Measurements from ENCODE around the gene C15orf39. TPM values are rescaled to one million over a fixed set of nuclear protein-coding genes. Genes with fewer than 3 reads are reported as not detected.

C15orf39 gene
- total RNA-seq, 2 donors from 2014 or later, result 22.3 to 27.3 TPM

DNA sequence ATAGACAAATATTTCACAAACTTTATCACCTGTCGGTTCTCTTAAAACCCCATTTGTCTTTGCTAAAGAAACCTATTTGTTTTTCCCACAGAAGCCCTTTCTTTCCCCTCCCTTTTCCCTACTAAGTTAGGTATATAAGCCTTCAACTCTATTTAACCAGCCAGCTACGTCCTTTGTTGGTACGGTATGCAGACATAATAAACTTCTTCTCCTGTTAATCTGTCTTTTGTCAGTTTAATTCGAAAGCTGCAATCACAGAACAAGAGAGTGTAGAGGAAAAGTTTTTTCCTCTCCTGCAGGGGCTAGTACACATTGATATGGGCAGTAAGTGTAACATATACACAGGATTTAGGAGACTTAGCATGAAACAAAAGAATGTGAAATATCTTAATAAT is 21.9 kb upstream of the C15orf39 start:
- Histone ChIP-seq H3K9me3 (no peaks in the 10 kb centered on the region), H3K4me1 (peaks cover 32% of the 10 kb centered on the region), H3K27ac (no peak overlapping the region), H3K27me3 (peaks cover 10% of the 10 kb centered on the region), H3K36me3 (no peaks in the 10 kb centered on the region), H3K4me3 (no peak overlapping the region), H3K9ac (ENCODE audit: low read depth in 2 of 2, low read length in 2 of 2) (no peak overlapping the region)
- DNase-seq, result no peak
- intact Hi-C loops (cut with DNase I), result no loop called here
- no peak for TF ChIP-seq CTCF (IDR thresholded peaks at IDR 0.05)

GRCh38 chr15:75181780-75182179 is 19.9 kb upstream of the C15orf39 start:
- Histone ChIP-seq H3K4me3 (no peak overlapping the region), H3K27me3 (peaks cover 10% of the 10 kb centered on the region), H3K9me3 (no peaks in the 10 kb centered on the region), H3K36me3 (no peaks in the 10 kb centered on the region), H3K27ac (no peak overlapping the region), H3K9ac (ENCODE audit: low read depth in 2 of 2, low read length in 2 of 2) (peak overlapping the region in 1 of 2 donors; percentile 27), H3K4me1 (peaks cover 32% of the 10 kb centered on the region)
- no peak for TF ChIP-seq CTCF (IDR thresholded peaks at IDR 0.05)
- no peak for DNase-seq
- intact Hi-C loops (cut with DNase I), result no loop called here

- H3K4me3 ChIP-seq, result no peak overlapping the region
- H3K27ac ChIP-seq, result no peak overlapping the region
- H3K9ac ChIP-seq (ENCODE audit: low read depth in 2 of 2, low read length in 2 of 2), result peak overlapping the region in 1 of 2 donors; percentile 27
- no peaks in the 10 kb centered on the region for H3K9me3 ChIP-seq
- peaks cover 32% of the 10 kb centered on the region for H3K4me1 ChIP-seq
- no peak for TF ChIP-seq CTCF (IDR thresholded peaks at IDR 0.05)
- H3K27me3 ChIP-seq, result peaks cover 10% of the 10 kb centered on the region
- DNase-seq, result peak; percentile 61
- intact Hi-C loops (cut with DNase I), result no loop called here
- H3K36me3 ChIP-seq, result no peaks in the 10 kb centered on the region
Measured at GRCh38 chr15:75182187-75183131, 19.2 kb upstream of the C15orf39 start.

DNA sequence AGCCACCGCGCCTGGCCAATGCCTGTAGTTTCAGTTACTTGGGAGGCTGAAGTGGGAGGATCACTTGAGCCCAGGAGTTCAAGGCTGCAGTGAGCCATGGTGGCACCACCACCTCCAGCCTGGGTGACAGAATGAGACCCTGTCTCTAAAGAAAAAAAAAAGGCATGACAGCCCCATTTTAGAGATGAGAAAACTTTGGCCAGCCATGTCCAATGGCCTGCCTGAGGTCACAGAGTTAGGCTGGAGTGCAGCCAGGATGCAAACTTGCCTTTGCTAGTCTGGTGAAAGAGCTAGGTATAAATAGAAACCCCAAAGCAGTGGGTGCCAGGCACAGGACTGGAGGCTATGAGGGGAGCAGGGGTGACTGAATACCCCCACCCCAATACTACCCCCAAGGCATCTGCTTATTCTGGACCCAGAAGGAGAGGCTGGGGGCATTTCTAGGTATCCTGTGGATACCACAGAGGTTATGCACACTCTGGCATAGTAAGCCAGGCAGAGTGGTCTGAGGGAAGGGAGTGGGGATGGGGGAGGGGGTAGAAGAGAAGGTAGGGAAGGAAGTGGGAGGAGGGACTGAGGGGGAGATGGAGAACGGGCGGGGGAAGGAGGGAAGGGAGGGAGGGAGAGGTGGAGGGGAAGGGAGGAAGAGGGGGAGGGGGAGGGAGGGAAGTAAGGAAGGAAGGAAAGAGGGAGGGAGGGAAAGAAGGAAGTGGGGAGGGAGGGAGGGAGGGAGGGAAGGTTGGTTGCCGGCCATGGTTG is 16.2 kb upstream of the C15orf39 start:
- DNase-seq, result no peak
- intact Hi-C loops (cut with DNase I), result no loop called here
- Histone ChIP-seq H3K9me3 (no peaks in the 10 kb centered on the region), H3K4me1 (peaks cover 17% of the 10 kb centered on the region), H3K36me3 (no peaks in the 10 kb centered on the region), H3K9ac (ENCODE audit: low read depth in 2 of 2, low read length in 2 of 2) (no peak overlapping the region), H3K27ac (no peak overlapping the region), H3K27me3 (no peaks in the 10 kb centered on the region), H3K4me3 (no peak overlapping the region)
- no peak for TF ChIP-seq CTCF (IDR thresholded peaks at IDR 0.05)

DNA sequence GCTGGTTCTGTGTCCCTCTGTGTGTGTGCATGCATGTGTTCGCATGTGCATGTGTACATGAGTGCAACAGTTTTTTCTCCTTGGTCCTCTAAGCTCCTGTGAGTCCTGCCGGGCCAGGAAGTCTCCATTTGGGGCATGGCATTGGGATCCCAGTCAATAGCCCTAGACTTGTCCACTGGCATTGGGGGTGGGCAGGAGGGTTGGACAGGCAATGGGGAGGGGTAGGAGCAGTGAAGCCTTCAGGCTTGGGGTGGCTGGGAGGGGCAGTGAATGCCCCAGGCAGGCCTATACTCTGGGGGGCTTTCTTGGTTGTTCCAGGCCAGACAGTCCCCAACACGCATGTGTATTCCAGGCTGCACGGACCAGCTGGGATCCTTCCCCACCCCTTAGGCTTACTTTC is 15.6 kb upstream of the C15orf39 start:
- Histone ChIP-seq H3K9me3 (no peaks in the 10 kb centered on the region), H3K9ac (ENCODE audit: low read depth in 2 of 2, low read length in 2 of 2) (no peak overlapping the region), H3K4me1 (peaks cover 14% of the 10 kb centered on the region), H3K27me3 (no peaks in the 10 kb centered on the region), H3K36me3 (no peaks in the 10 kb centered on the region), H3K27ac (no peak overlapping the region), H3K4me3 (no peak overlapping the region)
- intact Hi-C loops (cut with DNase I), result no loop called here
- no peak for TF ChIP-seq CTCF (IDR thresholded peaks at IDR 0.05)
- DNase-seq, result no peak

Measured in colonic mucosa (tissue), 4 donors.